ENCODE measurements around the gene KIF18B. TPM values are rescaled to one million over a fixed set of nuclear protein-coding genes. Genes with fewer than 3 reads are reported as not detected.

KIF18B gene
- polyA plus RNA-seq, 1 experiment: 10.6 TPM

- Histone ChIP-seq H3K4me3 (ENCODE audit: low read depth, low read length) (no peak overlapping the region), H3K36me3 (ENCODE audit: control insufficient read depth, insufficient read depth, low read length) (no peaks in the 10 kb centered on the region), H3K27me3 (ENCODE audit: control insufficient read depth, insufficient read depth, low read length) (peaks cover 15% of the 10 kb centered on the region)
- ChIA-PET POLR2A (no interaction called here), CTCF (interaction anchor here (0.7 to 2.2 kb wide), 3 partner anchors 14 to 142 kb away, joined by 3 to 5 read pairs (median 4); partner anchors contain the start of gene PLCD3)
- DNase-seq (ENCODE audit: low read depth): no peak
- TF ChIP-seq, protein P1, sequence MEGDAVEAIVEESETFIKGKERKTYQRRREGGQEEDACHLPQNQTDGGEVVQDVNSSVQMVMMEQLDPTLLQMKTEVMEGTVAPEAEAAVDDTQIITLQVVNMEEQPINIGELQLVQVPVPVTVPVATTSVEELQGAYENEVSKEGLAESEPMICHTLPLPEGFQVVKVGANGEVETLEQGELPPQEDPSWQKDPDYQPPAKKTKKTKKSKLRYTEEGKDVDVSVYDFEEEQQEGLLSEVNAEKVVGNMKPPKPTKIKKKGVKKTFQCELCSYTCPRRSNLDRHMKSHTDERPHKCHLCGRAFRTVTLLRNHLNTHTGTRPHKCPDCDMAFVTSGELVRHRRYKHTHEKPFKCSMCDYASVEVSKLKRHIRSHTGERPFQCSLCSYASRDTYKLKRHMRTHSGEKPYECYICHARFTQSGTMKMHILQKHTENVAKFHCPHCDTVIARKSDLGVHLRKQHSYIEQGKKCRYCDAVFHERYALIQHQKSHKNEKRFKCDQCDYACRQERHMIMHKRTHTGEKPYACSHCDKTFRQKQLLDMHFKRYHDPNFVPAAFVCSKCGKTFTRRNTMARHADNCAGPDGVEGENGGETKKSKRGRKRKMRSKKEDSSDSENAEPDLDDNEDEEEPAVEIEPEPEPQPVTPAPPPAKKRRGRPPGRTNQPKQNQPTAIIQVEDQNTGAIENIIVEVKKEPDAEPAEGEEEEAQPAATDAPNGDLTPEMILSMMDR (IDR thresholded peaks at IDR 0.05; ENCODE audit: insufficient read depth, low read depth, low read length): no peak
These were observed 43.4 kb upstream of the KIF18B start for GRCh38 chr17:44990994-44991393.

DNA sequence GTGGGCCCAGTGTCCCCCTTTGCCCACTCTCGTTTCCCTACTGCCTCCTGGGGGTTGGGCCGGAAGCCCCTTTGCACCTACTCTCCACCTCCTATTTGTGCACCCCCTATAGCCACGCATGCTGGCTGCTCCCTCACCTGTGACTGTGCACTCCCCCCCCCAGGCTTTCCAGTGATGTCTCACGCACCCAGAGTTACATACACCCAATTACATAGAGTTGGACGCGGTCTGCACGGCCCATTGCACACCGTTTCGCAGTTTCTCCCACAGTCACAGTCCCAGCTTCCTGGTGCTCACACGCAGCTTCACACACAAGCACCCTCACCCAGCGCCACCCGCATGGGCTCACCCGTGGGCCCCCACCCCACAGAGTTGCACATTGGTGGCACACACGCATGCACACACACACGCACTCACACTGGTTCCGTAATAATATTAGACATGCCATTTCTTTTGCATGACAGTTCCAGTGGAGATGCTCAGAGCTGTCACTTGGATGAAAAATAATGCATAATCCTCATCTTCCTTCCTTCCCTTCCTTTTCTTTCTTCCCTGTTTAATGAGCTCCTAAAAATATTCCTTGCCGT is 42.1 kb upstream of the KIF18B start:
- TF ChIP-seq, protein P1 (IDR thresholded peaks at IDR 0.05; ENCODE audit: insufficient read depth, low read depth, low read length): no peak
- Histone ChIP-seq H3K27me3 (ENCODE audit: control insufficient read depth, insufficient read depth, low read length) (peaks cover 13% of the 10 kb centered on the region), H3K36me3 (ENCODE audit: control insufficient read depth, insufficient read depth, low read length) (no peaks in the 10 kb centered on the region), H3K4me3 (ENCODE audit: low read depth, low read length) (no peak overlapping the region)
- DNase-seq (ENCODE audit: low read depth): no peak
- ChIA-PET POLR2A (no interaction called here), CTCF (interaction anchor here (0.8 kb wide), 1 partner anchor 146 kb away, joined by 3 read pairs; the partner anchor contains the start of gene ACBD4)

GRCh38 chr17:44988044-44988942 is 40.7 kb upstream of the KIF18B start:
- POLR2A ChIA-PET: no interaction called here
- no peaks in the 10 kb centered on the region for H3K36me3 ChIP-seq (ENCODE audit: control insufficient read depth, insufficient read depth, low read length)
- H3K4me3 ChIP-seq (ENCODE audit: low read depth, low read length): no peak overlapping the region
- no peak for DNase-seq (ENCODE audit: low read depth)
- TF ChIP-seq, protein P1 (IDR thresholded peaks at IDR 0.05; ENCODE audit: insufficient read depth, low read depth, low read length): no peak
- H3K27me3 ChIP-seq (ENCODE audit: control insufficient read depth, insufficient read depth, low read length): peaks cover 6% of the 10 kb centered on the region
- CTCF ChIA-PET: interaction anchor here (0.9 to 1.3 kb wide), 2 partner anchors 8 to 33 kb away, joined by 3 to 5 read pairs; no protein-coding TSS in a partner anchor

- CTCF ChIA-PET: no interaction called here
- Histone ChIP-seq H3K4me3 (ENCODE audit: low read depth, low read length) (no peak overlapping the region), H3K36me3 (ENCODE audit: control insufficient read depth, insufficient read depth, low read length) (no peaks in the 10 kb centered on the region), H3K27me3 (ENCODE audit: control insufficient read depth, insufficient read depth, low read length) (peaks cover 5% of the 10 kb centered on the region)
- TF ChIP-seq, protein P1 (IDR thresholded peaks at IDR 0.05; ENCODE audit: insufficient read depth, low read depth, low read length): no peak
- no peak for DNase-seq (ENCODE audit: low read depth)
- POLR2A ChIA-PET: no interaction called here
These were observed 36.0 kb upstream of the KIF18B start for GRCh38 chr17:44983563-44983962.

- POLR2A ChIA-PET: no interaction called here
- Histone ChIP-seq H3K4me3 (ENCODE audit: low read depth, low read length) (no peak overlapping the region), H3K27me3 (ENCODE audit: control insufficient read depth, insufficient read depth, low read length) (peaks cover 13% of the 10 kb centered on the region), H3K36me3 (ENCODE audit: control insufficient read depth, insufficient read depth, low read length) (no peaks in the 10 kb centered on the region)
- no peak for DNase-seq (ENCODE audit: low read depth)
- CTCF ChIA-PET: no interaction called here
- TF ChIP-seq, protein P1 (IDR thresholded peaks at IDR 0.05; ENCODE audit: insufficient read depth, low read depth, low read length): 0 out of 2 replicates have a peak, but pooled peaks have one; percentile 1
These were observed 34.6 kb upstream of the KIF18B start for GRCh38 chr17:44982113-44982702.

Data from BJ (cell line).